Stimulated activated CD8-positive, alpha-beta memory T cell treated with anti-CD3 and anti-CD28 coated beads, Interleukin-15, amount 100 ng/mL, for 1 hour (primary cell): ENCODE measurements around the gene EEF1G.
"Not testable (repeated sequence)": the region's sequence is repeated elsewhere in the genome, so short reads cannot be mapped to it uniquely, and the experiment has no call there.

Experiments
- DNase-seq: peaks from one replicate; pipeline ENCODE4 v3.0.0-alpha.2; 2020; ENCODE audit warnings: low read depth

EEF1G gene

DNA sequence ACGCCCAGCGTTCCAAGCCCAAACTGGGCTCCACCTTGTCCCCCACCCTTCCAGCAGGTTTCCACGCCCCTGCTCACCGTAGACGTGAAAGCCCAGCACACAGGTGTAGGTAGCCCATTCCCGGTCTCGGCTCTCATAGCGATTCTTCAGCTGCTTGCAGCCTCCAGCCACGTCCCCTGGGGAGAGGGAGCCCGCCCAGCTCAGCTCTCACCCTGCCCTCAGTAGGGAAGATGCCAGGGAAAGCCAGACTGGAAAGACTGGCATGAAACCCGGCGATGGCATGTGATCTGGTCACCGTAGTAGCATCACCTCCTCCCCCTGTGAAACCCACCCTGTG lies 29.3 kb upstream of the EEF1G start:
- DNase-seq, result no peak

DNA sequence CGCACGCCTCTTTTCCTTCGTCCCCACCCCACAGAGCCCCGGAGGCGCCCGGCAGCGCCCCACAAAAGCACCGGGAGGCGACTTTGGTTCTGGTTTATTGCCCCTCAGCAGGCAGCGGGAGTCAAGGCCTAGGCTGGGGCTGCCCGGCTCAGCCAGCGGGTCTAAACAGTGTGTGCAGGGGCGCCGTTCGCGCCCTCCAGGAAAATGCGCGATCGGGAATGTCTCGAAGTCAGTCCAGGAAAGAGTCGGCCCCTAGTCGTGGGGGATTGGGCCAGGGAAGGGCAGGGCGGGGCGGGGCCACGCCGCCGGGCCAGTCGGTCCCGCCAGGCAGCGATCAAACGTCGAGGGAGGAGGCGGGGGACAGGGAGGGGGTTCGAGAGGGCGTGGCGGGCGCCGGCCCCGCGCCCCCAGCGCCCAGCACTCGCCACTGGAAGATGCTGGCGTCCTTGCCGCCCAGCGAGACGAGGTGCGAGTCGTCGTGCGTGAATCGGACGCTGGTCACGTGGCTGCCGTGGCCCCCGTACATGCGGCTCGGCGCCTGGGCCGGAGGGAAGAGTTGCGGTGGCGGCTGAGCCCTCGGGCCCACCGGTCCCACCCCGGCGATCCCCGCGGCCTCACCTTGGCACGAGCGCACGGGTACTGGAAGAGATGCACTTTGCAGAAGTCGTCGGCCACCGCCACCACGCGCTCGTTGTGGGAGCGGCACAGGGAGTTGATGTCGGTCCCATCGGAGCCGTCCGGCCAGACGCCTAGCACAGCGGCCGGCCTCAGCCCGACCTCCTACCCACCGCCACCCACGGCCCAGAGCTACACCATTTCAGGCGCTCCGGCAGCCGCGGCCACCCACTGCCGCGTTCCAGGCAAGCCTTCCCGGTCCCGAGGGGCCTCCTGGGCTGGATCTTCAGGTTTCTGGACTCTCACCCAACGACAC lies 28.7 kb upstream of the EEF1G start:
- no peak for DNase-seq

DNA sequence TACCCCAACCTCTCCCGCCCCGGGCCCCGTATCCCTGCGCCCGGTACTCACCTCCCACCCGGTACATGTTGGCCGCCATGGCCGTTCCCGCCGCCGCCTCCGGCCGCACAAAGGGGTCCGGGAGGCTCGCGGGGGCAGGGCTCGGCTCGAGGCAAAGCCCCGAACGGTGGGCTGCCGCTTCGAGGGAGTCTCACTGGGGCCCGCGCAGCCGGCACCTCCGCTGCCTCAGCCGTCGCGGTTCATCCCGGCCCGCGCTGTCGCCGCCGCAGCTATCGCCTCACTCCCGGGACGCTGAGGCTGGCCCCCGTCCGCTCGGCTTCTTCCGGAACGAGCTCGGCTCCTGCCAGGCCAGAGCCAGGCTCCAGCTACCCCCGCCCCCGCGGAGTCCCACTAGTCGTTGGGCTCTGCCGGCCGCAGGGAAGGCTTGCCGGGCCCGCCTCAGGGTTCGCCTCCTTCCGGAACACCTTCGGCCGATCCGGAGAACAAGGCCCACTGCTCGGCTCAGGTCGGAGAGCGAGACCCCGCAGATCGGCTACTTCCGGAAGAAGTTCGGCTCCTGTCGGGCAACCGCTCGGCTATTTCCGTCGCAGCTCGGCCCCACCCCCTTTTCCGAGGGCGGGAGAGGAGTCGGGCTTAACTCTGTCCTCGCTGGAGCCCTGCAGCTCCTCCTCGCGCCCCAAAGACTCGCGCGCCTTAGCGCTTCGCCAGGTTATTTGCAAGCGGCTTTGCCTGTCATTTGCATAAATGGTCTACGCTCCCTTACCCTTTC lies 27.9 kb upstream of the EEF1G start, which contains the start of gene MTA2:
Gene MTA2 (minus strand): TSS at position 494 of the 769 bp plus-strand sequence. CDS start 415 bp downstream, at position 79.
- peak; percentile 99 for DNase-seq

DNA sequence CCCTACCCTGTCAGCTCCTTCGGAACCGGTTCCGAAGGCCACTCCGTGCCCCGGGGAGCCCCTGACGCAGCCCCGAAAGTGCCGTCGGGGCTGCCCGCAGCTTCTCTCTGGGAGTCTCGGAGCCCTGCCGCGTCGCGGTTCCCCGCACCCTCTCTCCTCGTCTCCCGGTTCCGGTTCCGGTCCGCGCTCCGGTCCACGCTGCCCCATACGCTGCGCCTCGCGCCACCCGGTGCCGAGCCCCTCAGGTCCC lies 27.4 kb upstream of the EEF1G start:
- no peak for DNase-seq

DNA sequence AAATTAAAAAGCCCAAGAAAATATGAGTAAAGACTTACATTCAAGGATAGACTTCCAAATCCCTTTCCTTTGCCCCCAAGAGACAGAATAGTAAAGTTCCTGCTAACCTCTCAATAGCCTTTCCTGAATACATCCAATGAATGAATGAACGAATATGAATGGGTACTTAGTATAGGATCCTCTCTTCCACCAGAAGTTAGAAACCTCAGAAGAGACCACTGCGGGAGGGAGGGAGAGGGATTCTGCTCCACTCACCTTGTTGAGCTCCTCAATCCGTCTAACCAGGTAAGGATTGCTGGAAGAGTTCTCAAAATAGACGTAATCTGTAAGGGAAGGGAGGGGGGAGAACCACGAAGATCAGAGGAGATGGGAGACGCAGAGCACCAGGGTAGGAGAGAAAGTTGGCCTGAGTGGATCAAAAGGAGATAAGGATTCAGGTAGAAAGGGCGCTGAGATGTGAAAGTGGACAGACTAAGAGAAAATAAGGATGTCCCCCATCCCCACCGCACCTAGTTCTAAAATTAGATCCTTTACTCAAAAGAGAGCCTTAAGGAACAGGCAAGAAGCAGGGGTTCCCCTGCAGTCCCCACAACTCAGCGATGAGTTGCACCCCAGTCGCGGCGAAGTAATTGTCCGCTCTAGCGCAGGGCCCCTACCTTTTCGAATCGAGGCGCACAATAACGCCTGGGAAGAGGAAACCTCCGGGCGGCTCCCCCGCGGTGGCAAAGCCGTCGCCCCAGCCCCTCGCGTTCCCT lies 26.9 kb upstream of the EEF1G start:
- DNase-seq, result no peak

DNA sequence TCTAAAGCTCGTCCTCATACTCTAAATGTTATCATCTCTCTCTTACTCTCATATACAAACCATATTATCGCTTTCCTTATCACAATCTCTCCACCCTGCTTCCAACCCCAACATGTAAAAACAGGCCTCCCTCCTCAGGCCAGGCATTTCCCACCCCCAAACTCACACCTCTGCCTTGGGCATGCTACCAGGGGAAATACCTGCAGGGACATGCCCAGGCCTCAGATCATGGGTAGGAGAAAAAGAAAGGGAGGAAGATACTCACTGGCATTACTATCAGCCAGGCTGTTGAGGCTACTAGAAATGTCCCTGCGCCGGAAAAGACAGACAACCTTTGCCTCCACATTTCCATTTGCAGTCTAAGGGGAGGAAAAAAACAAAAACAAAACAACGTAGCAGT lies 26.2 kb upstream of the EEF1G start:
- no peak for DNase-seq

DNA sequence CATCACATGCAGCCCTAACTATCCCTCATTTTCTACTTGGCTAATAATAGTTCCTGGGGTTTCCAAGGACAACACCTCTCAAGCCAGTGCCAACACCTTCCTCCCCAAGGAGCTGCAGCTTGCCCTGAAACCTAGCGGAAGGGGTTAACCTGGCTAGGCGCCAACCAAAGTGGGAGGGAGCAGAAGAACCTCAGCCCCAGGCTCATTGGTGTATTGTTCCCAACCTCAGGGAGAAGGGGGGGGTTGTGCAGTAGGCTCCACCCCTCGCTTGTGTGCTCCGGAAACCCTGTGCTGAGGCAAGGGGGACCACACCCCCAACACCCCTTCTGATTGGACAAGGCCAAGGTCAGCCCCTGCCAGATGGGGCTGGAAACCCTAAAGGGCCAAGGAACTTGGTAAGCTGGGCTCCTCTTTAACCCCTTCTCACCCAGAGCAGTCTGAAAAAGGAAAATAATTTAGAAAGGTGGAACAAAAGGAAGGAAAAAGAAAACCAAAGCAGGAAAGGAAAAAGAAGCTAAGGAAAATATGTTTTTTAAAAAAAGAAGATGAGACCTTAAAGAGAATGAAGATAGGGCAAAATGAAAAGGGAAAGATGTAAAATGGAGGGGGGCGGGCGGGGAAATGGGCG lies 25.5 kb upstream of the EEF1G start:
- DNase-seq, result peak; percentile 92

DNA sequence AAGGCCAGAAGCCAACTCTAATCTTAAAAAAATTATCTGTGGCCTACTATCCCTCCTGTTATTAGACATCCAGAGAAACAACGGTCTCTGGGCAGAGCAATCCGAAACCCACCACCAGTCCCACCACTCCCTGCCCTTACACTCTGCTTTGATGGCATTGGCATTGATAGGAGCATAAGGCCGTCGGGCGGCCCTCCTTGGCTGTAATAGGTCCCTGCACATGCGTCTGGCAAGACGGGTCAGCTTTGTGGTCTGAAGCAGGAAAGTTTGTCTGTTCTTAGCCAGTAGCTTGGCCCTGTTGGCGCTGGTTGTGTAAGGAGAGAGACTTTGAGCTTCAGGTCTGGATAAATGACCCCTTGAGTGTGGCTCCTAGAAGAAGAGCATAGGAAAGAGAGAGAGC lies 21.4 kb upstream of the EEF1G start:
- no peak for DNase-seq

DNA sequence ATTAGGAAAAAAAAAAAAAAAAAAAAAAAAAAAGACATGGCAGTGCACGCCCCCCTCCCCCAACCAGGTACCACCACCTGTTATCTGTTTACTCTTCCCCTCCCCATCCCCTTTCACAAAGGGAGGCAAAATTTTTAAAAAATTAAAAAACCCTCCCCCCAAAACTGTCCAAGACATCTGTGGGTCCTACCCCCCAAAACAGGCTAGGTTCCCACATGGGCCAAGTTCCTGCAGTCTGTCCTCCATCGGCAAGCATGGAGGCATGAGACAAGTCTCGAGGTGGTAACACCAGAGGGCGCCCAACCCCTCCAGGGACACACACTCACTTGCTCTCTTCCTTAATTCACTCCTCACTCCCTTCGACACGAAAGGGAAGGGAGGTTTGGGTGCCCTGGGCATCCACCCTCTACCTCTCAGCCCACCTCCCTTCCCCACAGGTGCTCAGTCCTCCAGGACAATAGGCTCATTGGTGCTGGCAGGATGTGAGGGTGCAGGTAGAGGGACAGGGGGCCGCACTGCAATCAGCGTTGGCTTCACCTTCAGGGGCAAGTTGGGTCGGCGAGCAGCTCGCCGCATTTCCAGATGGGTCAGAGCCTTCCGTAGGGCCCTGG lies 19.8 kb upstream of the EEF1G start:
- peak; percentile 61 for DNase-seq

DNA sequence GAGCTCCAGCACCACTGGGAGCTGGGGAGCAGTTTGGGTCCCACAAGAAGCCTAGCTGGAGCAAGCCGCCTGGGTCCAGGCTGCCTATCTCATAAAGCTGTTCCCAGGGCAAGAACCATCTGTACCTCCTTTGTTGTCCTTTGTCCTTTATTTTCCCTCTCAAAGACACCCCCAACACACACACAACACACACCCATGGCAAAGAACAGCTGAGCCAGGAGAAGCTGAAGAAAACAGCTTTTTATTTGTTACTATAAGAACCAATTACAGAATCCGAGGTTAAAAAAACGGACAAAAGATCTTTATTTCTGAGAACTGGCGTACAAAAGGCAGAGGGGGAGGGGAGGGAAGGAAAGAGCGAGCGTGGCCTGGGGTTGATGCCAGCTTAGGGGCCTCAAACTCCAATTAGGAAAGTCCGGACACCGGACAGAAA lies 19.3 kb upstream of the EEF1G start:
- DNase-seq, result no peak

DNA sequence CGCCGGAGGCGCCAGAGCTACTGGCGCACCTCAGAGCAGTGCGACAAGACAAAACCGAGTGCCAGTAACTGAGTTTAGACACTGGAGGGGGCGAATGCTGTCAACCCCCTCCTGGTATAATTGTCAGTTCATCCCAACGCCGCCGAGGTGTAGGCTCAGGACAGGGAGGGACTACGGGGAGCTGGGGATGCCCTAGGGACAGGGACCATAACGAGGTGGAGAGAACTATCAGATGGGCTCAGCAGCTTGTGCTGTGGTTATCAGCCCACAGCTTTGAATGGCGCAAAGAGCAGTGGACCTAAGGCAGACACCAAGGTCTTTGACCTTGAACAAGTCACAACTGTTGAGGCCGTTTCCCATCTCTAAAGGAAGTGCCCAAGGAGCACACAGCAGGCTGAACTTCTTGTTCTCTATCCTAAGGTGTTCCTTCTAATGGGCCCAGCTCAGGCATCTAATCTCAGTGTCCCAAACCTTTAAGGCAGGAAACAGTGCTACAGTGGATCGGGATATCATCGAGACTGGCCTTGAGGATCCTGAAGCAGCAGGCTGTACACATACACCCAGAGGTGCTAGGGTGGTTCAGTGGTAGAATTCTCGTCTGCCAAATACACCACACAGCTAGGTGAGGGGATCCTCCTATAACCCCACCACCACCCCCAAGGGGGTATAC lies 18.6 kb upstream of the EEF1G start:
- no peak for DNase-seq

DNA sequence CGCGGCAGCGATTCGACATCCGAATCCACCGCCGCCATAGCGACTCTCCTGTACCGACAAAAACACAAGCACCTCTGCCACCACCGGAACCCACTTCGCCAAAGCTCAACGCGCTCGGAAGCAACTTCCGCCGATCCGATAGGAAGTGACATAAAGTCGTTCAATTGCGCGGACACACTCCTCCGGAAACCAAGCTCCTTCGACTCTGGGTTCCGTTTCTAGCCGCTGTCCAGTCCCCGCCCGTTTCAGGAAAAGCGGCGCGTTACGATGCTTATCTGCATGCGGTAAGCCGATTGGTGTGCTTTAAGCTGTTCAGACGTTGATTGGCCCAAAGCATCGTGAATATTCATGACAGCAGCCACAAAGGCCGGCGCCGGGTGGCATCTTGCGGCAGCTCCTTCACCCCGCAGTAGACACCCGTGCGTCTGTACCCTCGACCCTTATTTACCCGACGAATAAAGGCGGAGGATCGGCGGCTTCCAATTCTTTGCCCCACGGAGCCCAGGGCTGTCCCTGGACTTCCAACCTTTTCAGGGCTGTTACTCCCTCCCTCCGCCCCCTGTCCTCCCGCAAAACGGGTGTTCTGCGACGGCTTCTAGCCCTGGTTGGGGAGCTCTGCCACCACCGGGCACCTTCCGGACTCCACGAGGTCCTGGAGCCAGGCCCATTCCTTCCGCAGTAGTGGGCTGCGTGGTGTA lies 17.9 kb upstream of the EEF1G start, which contains the start of gene TUT1:
Gene TUT1 (minus strand): TSS at position 76 of the 698 bp plus-strand sequence. CDS start 38 bp downstream, at position 38.
- peak; percentile 90 for DNase-seq

DNA sequence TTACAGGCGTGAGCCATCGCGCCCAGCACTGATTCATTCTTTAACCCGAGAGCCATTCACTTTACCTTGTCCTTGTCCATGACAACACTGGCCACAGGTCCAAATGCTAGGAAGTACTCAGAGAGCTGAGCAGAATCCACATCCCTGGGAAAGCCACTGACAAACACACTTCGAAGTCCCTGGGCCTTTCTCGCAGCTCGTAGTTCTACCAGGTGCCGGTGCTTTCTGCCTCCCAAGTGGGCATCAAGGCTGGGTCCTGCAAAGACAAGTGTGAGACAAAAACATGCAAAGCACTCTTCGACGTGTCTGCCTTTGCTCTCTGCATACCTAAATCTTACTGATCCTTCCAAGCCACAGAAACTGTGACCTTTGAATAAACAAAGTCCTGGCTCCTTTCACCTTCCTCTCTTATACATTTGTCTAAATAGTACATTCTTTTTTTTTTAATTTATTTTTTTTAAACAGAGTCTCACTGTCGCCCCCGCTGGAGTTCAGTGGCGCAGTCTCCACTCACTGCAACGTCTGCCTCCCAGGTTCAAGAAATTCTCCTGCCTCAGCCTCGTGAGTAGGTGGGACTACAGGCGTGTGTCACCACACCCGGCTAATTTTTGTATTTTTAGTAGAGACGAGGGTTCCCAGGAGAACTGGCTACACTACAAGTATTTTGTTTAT lies 15.4 kb upstream of the EEF1G start:
- no peak for DNase-seq

DNA sequence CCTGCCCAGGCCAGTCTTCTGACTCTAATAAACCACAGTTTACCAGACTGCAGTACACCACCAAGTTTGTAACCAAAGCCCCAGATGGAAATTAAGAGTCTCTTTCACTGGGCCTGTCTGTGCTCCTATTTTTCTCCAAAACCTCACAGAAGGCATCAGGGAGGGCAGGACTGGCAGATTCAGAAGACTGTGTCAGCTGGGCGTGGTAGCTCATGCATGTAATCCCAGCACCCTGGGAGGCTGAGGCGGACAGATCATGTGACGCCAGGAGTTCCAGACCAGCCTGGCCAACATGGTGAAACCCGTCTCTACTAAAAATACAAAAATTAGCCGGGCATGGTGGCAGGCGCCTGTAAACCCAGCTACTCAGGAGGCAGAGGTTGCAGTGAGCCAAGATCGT lies 11.7 kb upstream of the EEF1G start:
- not testable (repeated sequence) for DNase-seq

DNA sequence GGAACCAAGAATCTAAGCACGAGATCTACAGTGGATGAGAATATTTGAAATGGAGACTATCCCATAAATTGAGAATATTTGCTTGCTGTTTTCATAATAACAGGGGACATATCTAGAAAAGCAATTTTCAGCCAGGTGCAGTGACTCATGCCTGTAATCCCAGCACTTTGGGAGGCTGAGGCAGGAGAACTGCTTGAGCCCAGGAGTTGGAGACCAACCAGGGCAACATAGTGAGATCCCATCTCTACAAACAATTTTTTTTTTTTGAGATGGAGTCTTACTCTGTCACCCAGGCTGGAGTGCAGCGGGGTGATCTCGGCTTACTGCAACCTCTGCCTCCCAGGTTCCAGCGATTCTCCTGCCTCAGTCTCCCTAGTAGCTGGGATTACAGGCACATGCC lies 8.0 kb upstream of the EEF1G start:
- not testable (repeated sequence) for DNase-seq

DNA sequence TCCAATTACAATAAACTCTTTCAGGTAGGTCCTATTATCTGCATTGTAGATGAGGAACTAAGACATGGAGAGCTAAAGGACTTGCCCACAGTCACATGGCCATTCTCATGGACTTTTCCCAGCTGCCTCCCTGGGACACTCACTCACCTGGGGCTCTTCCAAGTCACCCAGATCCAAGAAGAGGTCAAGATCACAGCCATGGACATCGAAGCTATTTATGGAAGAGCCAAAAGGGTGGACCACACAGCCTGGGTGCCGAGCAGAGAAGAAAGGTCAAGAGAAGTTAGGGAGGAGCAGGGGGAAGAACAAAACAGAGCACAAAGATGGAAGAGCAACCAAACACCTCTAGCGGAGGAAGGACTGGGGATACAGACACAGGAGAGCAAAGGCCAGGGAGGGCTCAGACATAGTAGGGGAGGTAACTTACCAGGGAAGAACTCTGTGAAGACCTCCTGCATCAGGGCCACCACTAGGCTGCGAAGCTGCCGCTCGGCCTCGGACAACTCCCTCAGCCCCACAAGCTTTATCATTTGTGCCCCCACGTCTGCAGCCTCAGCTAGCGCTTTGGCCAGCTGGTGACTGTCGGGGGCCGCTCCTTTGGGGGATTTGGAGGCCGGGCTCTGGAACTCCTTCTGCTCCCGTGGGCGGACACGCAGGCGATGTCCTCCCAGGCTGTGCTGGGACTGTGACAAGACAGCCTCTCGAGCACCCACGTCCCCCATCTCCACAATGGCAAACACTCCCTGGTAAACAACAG lies 7.4 kb upstream of the EEF1G start:
- no peak for DNase-seq

DNA sequence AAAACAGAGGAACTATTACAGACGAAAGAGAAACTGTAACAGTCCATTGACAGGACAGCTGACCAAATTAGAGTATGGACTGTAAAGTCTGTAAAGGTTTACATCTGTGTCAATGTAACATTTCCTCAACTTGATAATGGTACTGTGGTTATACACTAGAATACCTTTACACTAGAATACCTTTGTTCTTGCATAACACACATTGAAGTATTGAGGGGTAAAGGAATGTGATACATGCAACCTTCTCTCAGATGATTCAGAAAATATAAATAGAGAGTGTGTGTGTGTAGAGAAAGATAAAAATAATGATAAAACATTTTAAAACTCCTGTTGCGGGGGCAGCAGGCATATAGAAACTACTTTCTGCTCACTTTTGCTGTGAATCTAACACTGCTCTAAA lies 5.6 kb upstream of the EEF1G start:
- no peak for DNase-seq

DNA sequence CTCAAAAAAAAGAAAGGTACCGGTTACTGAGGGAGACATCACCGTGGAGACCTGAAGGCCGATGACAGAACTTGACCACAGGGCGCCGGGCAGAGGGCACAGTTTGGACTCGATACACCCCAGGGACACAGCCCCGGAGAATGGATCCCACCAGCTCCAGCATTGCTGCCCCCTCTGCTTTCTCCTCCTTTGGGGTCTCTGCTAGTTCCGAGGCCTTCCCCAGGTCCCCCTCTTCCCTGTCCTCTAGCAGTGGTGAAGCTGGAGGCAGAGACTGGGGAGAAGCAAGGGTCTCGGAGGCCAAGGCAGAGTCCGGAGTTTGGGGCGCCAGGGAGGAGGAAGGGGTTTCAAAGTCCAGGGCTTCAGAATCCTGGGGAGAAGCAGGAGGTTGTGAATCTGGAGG lies 4.8 kb upstream of the EEF1G start:
- no peak for DNase-seq

DNA sequence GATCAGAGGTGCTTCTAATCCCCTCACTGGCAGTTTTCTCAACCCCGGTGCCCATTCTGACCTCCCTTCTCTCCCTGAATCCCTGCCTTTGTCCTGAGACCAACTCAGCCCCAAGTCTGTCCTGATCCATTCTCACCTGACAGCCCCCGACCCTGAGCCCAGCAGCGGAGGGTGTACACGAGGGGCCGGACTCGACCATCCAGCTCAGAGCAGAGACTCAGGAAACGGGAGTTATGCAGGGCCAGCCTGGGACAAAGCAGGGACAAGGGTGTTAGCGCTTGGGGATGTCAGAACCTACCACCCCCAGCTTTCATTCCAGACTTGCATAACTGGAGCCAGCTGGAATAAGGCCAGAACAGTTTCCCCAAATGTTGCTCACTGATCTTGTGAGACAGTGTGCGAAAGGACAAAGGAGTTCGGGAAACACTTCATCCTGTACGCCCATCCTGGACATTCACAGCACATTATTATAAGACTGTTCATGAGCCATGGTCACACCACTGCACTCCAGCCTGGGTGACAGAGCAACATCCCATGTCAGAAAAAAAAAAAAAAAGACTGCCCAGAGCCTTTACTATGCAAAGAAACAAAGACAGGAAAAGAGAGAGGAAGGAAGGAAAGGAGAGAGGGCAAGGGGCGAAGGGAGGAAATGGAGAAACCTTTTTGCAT lies 3.5 kb upstream of the EEF1G start:
- no peak for DNase-seq
